Right cardiac atrium (tissue), 5 donors: ENCODE data around the gene PLCB1. TPM values are rescaled to one million over a fixed set of nuclear protein-coding genes. Genes with fewer than 3 reads are reported as not detected.

Source experiments
- ATAC-seq, 2 donors: fragments of 200-7000 bp; cut with Tn5 transposase; one replicate each; pipeline versions ENCODE4 v1.8.0 to v1.9.1; 2020; ENCODE audit warnings: moderate library complexity in 2 of 2, mild to moderate bottlenecking in 1 of 2
- DNase-seq, 3 donors: peaks; one replicate each; pipeline ENCODE4 v3.0.0-alpha.2; 2020
- H3K27ac ChIP-seq: one replicate; pipeline ENCODE4 v1.5.1; 2013; ENCODE audit warnings: mild to moderate bottlenecking, low read length, control low read depth, moderate library complexity
- H3K27me3 ChIP-seq: one replicate; pipeline ENCODE4 v1.6.1; 2013; ENCODE audit not compliant: control insufficient read depth, insufficient read depth
- H3K4me1 ChIP-seq: one replicate; pipeline ENCODE4 v1.6.1; 2013; ENCODE audit warnings: low read length; ENCODE audit not compliant: control insufficient read depth, insufficient read depth
- H3K4me3 ChIP-seq: one replicate; pipeline ENCODE4 v1.5.1; 2013; ENCODE audit warnings: low read length, control low read depth
- H3K9me3 ChIP-seq: one replicate; pipeline ENCODE4 v1.6.1; 2013; ENCODE audit warnings: low read length; ENCODE audit not compliant: control insufficient read depth
- WGBS: extraction: QIAGEN DNeasy Blood & Tissue Kit; methylation state at CpG from one replicate; pipeline ENCODE4 v1.1.7; 2013; 5-methylcytosine and 5-hydroxymethylcytosine counted together
- intact Hi-C, 4 donors: fragments of 100-400 bp; cut with DNase I; formaldehyde crosslinking; loops; one replicate each; pipeline versions ENCODE4 v1.11.0 to v1.14.0; 2022 to 2023
- polyA plus RNA-seq: library from polyadenylated mRNA; stranded (reverse); fragments of 200-250 nt; gene quantifications from one replicate; pipeline ENCODE4 v1.2.3, GENCODE V29; 2013
- total RNA-seq, 4 donors: library from RNA; stranded (reverse); fragmentation: NEBNext Ultra II Directional; extraction: Animal tissue kit (Norgen Biotek cat#: 25700); gene quantifications; one replicate each; pipeline ENCODE4 v1.2.1, GENCODE V29; 2021
- donor health status: healthy with polysubstance abuse.
- donor health status: DM: no; HTN: yes; CAD: no.
- donor health status: DM: no; HTN: no; CAD: no.
- donor health status: DM: no; HTN: yes; CAD: no; lungs with severe emphysema.
- donor health status: DM: yes; HTN: yes; CAD: no.

The PLCB1 gene
- total and polyA plus RNA-seq, 5 donors, result 7.6 to 20.3 (median 11.6) TPM

- Histone ChIP-seq H3K4me3 (no peak overlapping the region), H3K27ac (no peak overlapping the region), H3K4me1 (peaks cover 13% of the 10 kb centered on the region), H3K27me3 (no peaks in the 10 kb centered on the region), H3K9me3 (no peaks in the 10 kb centered on the region)
- ATAC-seq (peak in 1 of 2 donors; percentile 30), DNase-seq (no peak)
- WGBS, result 68% methylated on average over 3 of the region's 3 CpGs
- intact Hi-C loops, result no loop called here
Measured at GRCh38 chr20:8147476-8147875, 15.4 kb downstream of the PLCB1 start.

GRCh38 chr20:8148501-8148900, 16.4 kb downstream of the PLCB1 start:
- Histone ChIP-seq H3K27ac (no peak overlapping the region), H3K4me3 (no peak overlapping the region), H3K9me3 (no peaks in the 10 kb centered on the region), H3K4me1 (peaks cover 16% of the 10 kb centered on the region), H3K27me3 (no peaks in the 10 kb centered on the region)
- ATAC-seq, result no peak
- intact Hi-C loops, result no loop called here
- DNase-seq, result no peak

GRCh38 chr20:8150591-8150990, 18.5 kb downstream of the PLCB1 start:
- Histone ChIP-seq H3K4me3 (no peak overlapping the region), H3K27ac (no peak overlapping the region), H3K4me1 (peaks cover 7% of the 10 kb centered on the region), H3K9me3 (no peaks in the 10 kb centered on the region), H3K27me3 (no peaks in the 10 kb centered on the region)
- 39% methylated on average over 1 of the region's 1 CpG for WGBS
- intact Hi-C loops, result loop anchor here in 1 of 4 donors (10.0 kb wide), 1 partner anchor 94 kb away; no protein-coding TSS in a partner anchor
- ATAC-seq (peak in 1 of 2 donors; percentile 32), DNase-seq (no peak)

- peak overlapping the region; percentile 15 for H3K4me3 ChIP-seq
- no peaks in the 10 kb centered on the region for H3K9me3 ChIP-seq
- ATAC-seq, result peak in 1 of 2 donors; percentile 53
- WGBS, result 39% methylated on average over 5 of the region's 5 CpGs
- intact Hi-C loops, result loop anchor here in 1 of 4 donors (10.0 kb wide), 1 partner anchor 93 kb away; no protein-coding TSS in a partner anchor
- no peak for DNase-seq
- peak overlapping the region; percentile 83 for H3K27ac ChIP-seq
- H3K27me3 ChIP-seq, result no peaks in the 10 kb centered on the region
- peaks cover 13% of the 10 kb centered on the region for H3K4me1 ChIP-seq
Measured at GRCh38 chr20:8151372-8151771, 19.3 kb downstream of the PLCB1 start.

GRCh38 chr20:8152183-8152582, 20.1 kb downstream of the PLCB1 start:
- ATAC-seq, result no peak
- no peak for DNase-seq
- WGBS, result 5% methylated on average over 1 of the region's 1 CpG
- Histone ChIP-seq H3K4me1 (peaks cover 13% of the 10 kb centered on the region), H3K4me3 (no peak overlapping the region), H3K27me3 (no peaks in the 10 kb centered on the region), H3K9me3 (no peaks in the 10 kb centered on the region), H3K27ac (no peak overlapping the region)
- intact Hi-C loops, result loop anchor here in 1 of 4 donors (10.0 kb wide), 1 partner anchor 93 kb away; no protein-coding TSS in a partner anchor

GRCh38 chr20:8152847-8153246, 20.8 kb downstream of the PLCB1 start:
- Histone ChIP-seq H3K27me3 (no peaks in the 10 kb centered on the region), H3K4me1 (peaks cover 9% of the 10 kb centered on the region), H3K9me3 (no peaks in the 10 kb centered on the region), H3K27ac (no peak overlapping the region), H3K4me3 (no peak overlapping the region)
- intact Hi-C loops, result loop anchor here in 1 of 4 donors (10.0 kb wide), 1 partner anchor 92 kb away; no protein-coding TSS in a partner anchor
- ATAC-seq (no peak), DNase-seq (no peak)
- 95% methylated on average over 2 of the region's 2 CpGs for WGBS

- ATAC-seq (peak in 1 of 2 donors; percentile 42), DNase-seq (no peak)
- Histone ChIP-seq H3K4me1 (peaks cover 9% of the 10 kb centered on the region), H3K27me3 (no peaks in the 10 kb centered on the region), H3K9me3 (no peaks in the 10 kb centered on the region), H3K4me3 (no peak overlapping the region), H3K27ac (peak overlapping the region; percentile 67)
- 24% methylated on average over 3 of the region's 3 CpGs for WGBS
- intact Hi-C loops, result loop anchor here in 1 of 4 donors (10.0 kb wide), 1 partner anchor 91 kb away; no protein-coding TSS in a partner anchor
Measured at GRCh38 chr20:8153281-8153908, 21.3 kb downstream of the PLCB1 start.

- intact Hi-C loops, result loop anchor here in 1 of 4 donors (10.0 kb wide), 1 partner anchor 90 kb away; no protein-coding TSS in a partner anchor
Measured at GRCh38 chr20:8154638-8155037, 22.6 kb downstream of the PLCB1 start.

GRCh38 chr20:8155229-8155628, 23.2 kb downstream of the PLCB1 start:
- WGBS, result 86% methylated on average over 1 of the region's 1 CpG
- intact Hi-C loops, result loop anchor here in 1 of 4 donors (10.0 kb wide), 1 partner anchor 90 kb away; no protein-coding TSS in a partner anchor
- ATAC-seq (no peak), DNase-seq (no peak)
- Histone ChIP-seq H3K9me3 (no peaks in the 10 kb centered on the region), H3K27me3 (no peaks in the 10 kb centered on the region), H3K4me3 (no peak overlapping the region), H3K4me1 (peaks cover 9% of the 10 kb centered on the region), H3K27ac (no peak overlapping the region)

More at GRCh38 chr20:8154638-8155037, 22.6 kb downstream of the PLCB1 start:
- peaks cover 9% of the 10 kb centered on the region for H3K4me1 ChIP-seq
- WGBS, result 89% methylated on average over 2 of the region's 2 CpGs
- ATAC-seq (no peak), DNase-seq (no peak)
- no peaks in the 10 kb centered on the region for H3K27me3 ChIP-seq
- no peak overlapping the region for H3K4me3 ChIP-seq
- no peaks in the 10 kb centered on the region for H3K9me3 ChIP-seq
- no peak overlapping the region for H3K27ac ChIP-seq

GRCh38 chr20:8155812-8156211, 23.7 kb downstream of the PLCB1 start:
- no peaks in the 10 kb centered on the region for H3K27me3 ChIP-seq
- H3K9me3 ChIP-seq, result no peaks in the 10 kb centered on the region
- ATAC-seq, result peak; percentile 55 to 63
- intact Hi-C loops, result loop anchor here in 1 of 4 donors (10.0 kb wide), 1 partner anchor 89 kb away; no protein-coding TSS in a partner anchor
- 42% methylated on average over 2 of the region's 2 CpGs for WGBS
- DNase-seq, result peak in 1 of 3 donors; percentile 44
- peaks cover 9% of the 10 kb centered on the region for H3K4me1 ChIP-seq
- no peak overlapping the region for H3K4me3 ChIP-seq
- H3K27ac ChIP-seq, result peak overlapping the region; percentile 1

GRCh38 chr20:8156235-8157079, 24.4 kb downstream of the PLCB1 start:
- Histone ChIP-seq H3K4me3 (no peak overlapping the region), H3K27me3 (no peaks in the 10 kb centered on the region), H3K27ac (no peak overlapping the region), H3K4me1 (peaks cover 9% of the 10 kb centered on the region), H3K9me3 (no peaks in the 10 kb centered on the region)
- ATAC-seq (peak in 1 of 2 donors; percentile 52), DNase-seq (no peak)
- intact Hi-C loops, result loop anchor here in 1 of 4 donors (10.0 kb wide), 1 partner anchor 88 kb away; no protein-coding TSS in a partner anchor
